Inferior parietal cortex (tissue), 1 donor: ENCODE data around the gene TYMP.
"Not testable (repeated sequence)": the region's sequence is repeated elsewhere in the genome, so short reads cannot be mapped to it uniquely, and the experiment has no call there.

Experiments used
- DNase-seq: peaks from one replicate; pipeline ENCODE4 v3.0.0-alpha.2; 2016; ENCODE audit errors: extremely low spot score

TYMP gene

GRCh38 chr22:50524676-50525103, 5.1 kb downstream of the TYMP start:
- no peak for DNase-seq

- no peak for DNase-seq
These were observed 5.8 kb downstream of the TYMP start for GRCh38 chr22:50523806-50524675.

- DNase-seq = no peak
These were observed 6.4 kb downstream of the TYMP start for GRCh38 chr22:50523458-50523805.

- DNase-seq = no peak
These were observed 6.9 kb downstream of the TYMP start for GRCh38 chr22:50522806-50523438.

- no peak for DNase-seq
These were observed 7.5 kb downstream of the TYMP start for GRCh38 chr22:50522208-50522805.

- DNase-seq = no peak
These were observed 8.1 kb downstream of the TYMP start for GRCh38 chr22:50521710-50522109.

GRCh38 chr22:50520826-50521453, 8.9 kb downstream of the TYMP start:
- no peak for DNase-seq

- DNase-seq = not testable (repeated sequence)
These were observed 9.6 kb downstream of the TYMP start for GRCh38 chr22:50520184-50520583.

GRCh38 chr22:50519151-50519550, 10.7 kb downstream of the TYMP start:
- no peak for DNase-seq

- no peak for DNase-seq
These were observed 11.2 kb downstream of the TYMP start for GRCh38 chr22:50518606-50519005.

GRCh38 chr22:50517495-50518260, 12.1 kb downstream of the TYMP start:
- DNase-seq = no peak

- DNase-seq = no peak
These were observed 12.9 kb downstream of the TYMP start for GRCh38 chr22:50516891-50517290.

GRCh38 chr22:50516068-50516467, 13.7 kb downstream of the TYMP start:
- DNase-seq = no peak

- no peak for DNase-seq
These were observed 16.6 kb downstream of the TYMP start for GRCh38 chr22:50513175-50513574.

GRCh38 chr22:50508897-50509296, 20.9 kb downstream of the TYMP start:
- no peak for DNase-seq

GRCh38 chr22:50507991-50508884, 21.6 kb downstream of the TYMP start, which contains the start of gene NCAPH2:
NCAPH2 (plus strand) TSS chr22:50508224; CDS start chr22:50508338, 114 bp downstream.
- peak; percentile 98 for DNase-seq

- DNase-seq = peak; percentile 68
These were observed 22.3 kb downstream of the TYMP start, which contains the start of gene LMF2 for GRCh38 chr22:50507421-50507990. LMF2 (minus strand) TSS chr22:50507702; CDS start chr22:50507675, 27 bp downstream.

GRCh38 chr22:50506611-50507420, 23.0 kb downstream of the TYMP start:
- DNase-seq = no peak
